M059J (cell line): ENCODE data around the gene SFXN2. TPM values are rescaled to one million over a fixed set of nuclear protein-coding genes. Genes with fewer than 3 reads are reported as not detected.
"Not testable (repeated sequence)": the region's sequence is repeated elsewhere in the genome, so short reads cannot be mapped to it uniquely, and the experiment has no call there.

Experiments used
- DNase-seq: peaks from one replicate; pipeline ENCODE4 v3.0.0-alpha.2; 2012; ENCODE audit warnings: low read depth
- total RNA-seq: library from RNA; depleted of rRNA; stranded (reverse); fragments of >200 nt; shearing (Covaris generic); gene quantifications from 2 replicates; pipeline ENCODE4 v1.2.3, GENCODE V29; 2014

The SFXN2 gene
- total RNA-seq, 1 experiment from 2014 or later: 4.5 TPM

- peak; percentile 51 for DNase-seq
Observed at GRCh38 chr10:102752934-102753664, 38.7 kb downstream of the SFXN2 start.

DNA sequence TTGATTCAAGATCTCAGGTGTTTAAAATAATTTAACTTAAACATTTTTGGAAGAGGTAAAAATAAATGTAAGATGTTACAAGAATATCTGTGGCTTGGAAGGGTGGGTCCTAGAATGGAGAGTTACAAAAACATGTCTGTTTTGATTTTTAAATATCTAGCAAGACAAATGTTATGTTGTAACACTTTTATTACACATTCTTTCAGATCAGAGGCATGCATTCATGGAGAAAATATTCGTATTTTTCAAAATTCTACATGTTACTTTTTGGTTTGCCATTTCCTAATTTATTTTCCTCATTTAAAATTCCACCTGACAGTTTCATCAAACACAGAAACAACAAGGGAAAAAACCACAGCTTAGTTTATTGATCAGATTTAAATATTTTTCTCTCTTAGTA lies 39.3 kb downstream of the SFXN2 start:
- DNase-seq: no peak

- no peak for DNase-seq
Observed at GRCh38 chr10:102757323-102757722, 42.9 kb downstream of the SFXN2 start.

DNA sequence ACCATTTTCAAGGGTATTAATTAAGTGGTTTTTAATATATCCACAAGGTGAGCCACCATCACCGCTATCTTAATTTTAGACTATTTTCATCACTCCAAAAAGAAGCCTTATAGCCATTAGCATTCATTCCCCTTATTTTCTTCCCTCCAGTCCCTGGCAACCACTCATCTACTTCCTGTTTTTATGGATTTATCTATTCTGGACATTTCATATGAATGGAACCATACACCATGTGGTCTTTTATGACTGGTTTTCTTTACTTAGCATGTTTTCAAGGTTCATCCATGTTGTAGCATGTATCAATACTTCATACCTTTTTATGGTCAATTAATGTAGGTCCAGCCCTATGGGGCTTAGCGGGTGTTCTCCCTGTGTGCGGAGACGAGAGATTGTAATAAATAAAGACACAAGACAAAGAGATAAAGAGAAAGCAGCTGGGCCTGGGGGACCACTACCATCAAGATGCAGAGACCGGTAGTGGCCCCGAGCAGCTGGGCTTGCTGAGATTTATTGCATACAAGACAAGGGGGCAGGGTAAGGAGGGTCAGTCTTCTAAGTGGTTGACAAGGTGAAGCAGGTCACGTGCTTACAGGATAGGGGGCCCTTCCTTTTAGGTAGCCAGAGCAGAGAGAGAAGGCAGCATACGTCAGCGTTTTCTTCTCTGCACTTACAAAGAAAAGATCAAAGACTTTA lies 44.0 kb downstream of the SFXN2 start:
- no peak for DNase-seq

DNA sequence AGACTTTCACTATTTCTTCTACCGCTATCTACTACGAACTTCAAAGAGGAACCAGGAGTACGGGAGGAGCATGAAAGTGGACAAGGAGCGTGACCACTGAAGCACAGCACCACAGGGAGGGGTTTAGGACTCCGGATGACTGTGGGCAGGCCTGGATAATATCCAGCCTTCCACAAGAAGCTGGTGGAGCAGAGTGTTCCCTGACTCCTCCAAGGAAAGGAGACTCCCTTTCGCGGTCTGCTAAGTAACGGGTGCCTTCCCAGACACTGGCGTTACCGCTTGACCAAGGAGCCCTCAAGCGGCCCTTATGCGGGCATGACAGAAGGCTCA lies 44.5 kb downstream of the SFXN2 start:
- not testable (repeated sequence) for DNase-seq

DNA sequence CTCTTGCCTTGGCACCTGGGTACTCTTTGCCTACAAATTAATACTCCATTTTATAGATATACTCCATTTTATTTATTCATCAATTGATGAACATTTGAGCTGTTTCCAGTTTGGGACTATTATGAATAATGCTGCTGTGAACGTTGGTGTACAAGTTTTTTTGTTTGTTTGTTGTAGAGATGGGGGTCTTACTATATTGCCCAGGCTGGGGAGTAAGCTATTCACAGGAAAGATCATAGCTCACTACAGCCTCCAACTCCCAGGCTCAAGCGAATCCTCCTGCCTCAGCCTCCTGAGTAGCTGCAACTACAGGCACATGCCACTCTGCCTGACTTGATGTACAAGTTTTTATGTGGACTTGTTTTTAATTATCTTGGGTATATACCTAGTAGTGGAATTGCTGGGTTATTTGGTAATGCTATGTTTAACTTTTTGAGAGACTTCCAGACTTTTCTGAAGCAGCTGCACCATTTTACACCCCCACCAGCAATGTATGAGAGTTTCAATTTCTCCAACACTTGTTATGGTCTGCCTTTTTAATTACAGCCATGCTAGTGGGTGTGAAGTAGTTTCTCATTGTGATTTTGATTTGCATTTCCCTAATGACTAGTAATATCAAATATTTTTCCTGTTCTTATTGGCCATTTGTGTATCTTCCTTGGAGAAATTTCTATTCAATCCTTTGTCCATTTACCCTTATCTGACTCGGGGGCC lies 45.2 kb downstream of the SFXN2 start:
- DNase-seq: no peak

GRCh38 chr10:102761981-102762380 lies 47.5 kb downstream of the SFXN2 start:
- DNase-seq: no peak

GRCh38 chr10:102762401-102763015 lies 48.1 kb downstream of the SFXN2 start:
- no peak for DNase-seq

DNA sequence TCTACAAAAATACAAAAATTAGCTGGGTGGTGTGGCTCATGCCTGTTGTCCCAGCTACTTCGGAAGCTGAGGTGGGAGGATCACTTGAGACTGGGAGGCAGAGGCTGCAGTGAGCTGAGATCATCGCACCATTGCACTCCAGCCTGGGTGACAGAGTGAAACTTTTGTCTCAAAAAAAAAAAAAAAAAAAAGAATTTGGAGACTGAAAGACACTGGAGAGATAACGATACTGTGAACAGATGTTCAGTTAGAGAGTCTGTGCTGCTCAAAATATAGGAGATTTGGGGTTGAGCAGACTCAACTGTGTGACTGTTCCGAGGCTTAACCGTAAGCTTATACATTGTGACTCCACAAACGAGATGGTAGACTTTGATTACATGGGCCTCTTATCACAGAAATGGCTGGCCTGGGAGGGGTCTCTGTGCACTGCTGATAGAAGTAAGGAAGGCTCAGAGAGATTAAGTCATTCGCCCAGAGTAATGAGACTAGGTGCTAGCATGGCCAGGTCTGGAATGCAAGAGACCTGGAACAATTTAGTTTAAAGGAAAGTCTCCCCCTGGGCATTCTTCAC lies 48.7 kb downstream of the SFXN2 start:
- DNase-seq: no peak

- DNase-seq: no peak
Observed at GRCh38 chr10:102764470-102765161, 50.2 kb downstream of the SFXN2 start.

- no peak for DNase-seq
Observed at GRCh38 chr10:102765336-102765735, 50.9 kb downstream of the SFXN2 start.

DNA sequence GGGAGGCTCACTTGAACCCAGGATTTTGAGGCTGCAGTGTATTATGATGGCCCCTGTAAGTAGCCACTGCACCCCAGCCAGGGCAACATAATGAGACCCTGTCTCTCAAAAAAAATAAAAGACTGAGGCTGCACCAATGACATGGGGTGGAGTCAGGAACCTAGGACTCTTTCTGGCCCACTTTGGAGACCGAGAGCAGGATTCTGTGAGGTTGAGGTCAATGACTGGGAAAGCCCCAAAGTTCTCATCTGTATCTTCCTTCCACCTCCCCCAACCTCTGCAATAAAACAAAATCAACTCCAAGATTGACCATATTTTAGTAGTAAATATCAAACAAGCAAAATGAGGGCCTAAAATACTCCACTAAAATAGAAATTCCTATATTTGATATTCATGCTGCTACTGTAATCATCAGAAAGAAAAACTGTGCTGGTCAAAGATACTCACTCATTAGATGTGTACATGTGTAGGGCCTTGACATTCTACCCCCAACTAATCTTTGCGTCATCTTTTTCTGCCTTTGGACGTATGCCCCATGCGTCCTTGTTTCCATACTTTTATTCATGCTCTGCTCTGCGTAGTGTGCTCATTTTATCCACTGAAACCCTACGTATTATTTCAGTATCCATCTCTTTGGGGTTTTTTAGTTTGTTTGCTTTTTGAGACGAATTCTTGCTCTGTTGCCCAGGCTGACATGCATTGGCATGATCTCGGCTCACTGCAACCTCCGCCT lies 53.2 kb downstream of the SFXN2 start:
- no peak for DNase-seq

GRCh38 chr10:102769375-102770107 lies 55.1 kb downstream of the SFXN2 start:
- DNase-seq: peak; percentile 44

GRCh38 chr10:102770108-102770482 lies 55.7 kb downstream of the SFXN2 start:
- DNase-seq: no peak

DNA sequence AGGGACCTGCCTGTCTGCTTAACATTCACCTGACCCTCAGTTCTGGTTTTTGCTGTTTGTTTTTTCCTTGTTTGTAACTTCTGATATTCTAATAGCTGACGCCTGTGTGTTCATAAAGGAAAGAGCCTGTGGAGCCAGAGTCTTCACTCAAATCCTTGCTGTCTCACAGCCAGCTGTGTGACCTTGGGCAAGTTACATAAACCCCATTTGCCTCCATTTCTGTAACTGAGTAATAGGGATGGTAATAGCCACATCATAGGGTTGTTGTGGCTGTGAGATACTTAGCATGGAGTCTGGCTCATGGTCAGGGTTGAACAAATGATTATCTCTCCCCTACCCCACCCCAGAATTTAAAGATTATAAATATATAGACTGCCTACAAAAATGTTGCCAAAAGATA lies 56.4 kb downstream of the SFXN2 start:
- no peak for DNase-seq

GRCh38 chr10:102773320-102773719 lies 58.9 kb downstream of the SFXN2 start:
- no peak for DNase-seq

DNA sequence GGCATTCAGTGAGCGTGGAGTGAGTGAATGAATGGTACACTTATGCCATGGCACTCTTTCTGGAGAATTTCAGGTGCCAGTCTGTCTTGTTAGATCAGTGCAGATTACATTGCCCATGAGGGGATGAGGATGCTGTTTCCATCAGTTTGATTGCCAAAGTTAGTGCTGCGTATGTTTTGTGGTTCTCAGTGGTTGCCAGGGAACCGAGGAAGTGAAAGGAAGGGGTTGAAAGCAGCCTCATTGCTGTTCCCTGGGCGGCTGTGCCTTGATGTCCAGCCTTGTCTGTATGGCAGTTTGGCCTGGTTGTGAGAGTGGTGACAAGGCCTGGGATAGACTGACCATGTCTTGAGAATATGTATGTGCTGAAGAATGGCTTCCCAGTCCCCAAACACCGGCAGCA lies 59.5 kb downstream of the SFXN2 start:
- peak; percentile 35 for DNase-seq

DNA sequence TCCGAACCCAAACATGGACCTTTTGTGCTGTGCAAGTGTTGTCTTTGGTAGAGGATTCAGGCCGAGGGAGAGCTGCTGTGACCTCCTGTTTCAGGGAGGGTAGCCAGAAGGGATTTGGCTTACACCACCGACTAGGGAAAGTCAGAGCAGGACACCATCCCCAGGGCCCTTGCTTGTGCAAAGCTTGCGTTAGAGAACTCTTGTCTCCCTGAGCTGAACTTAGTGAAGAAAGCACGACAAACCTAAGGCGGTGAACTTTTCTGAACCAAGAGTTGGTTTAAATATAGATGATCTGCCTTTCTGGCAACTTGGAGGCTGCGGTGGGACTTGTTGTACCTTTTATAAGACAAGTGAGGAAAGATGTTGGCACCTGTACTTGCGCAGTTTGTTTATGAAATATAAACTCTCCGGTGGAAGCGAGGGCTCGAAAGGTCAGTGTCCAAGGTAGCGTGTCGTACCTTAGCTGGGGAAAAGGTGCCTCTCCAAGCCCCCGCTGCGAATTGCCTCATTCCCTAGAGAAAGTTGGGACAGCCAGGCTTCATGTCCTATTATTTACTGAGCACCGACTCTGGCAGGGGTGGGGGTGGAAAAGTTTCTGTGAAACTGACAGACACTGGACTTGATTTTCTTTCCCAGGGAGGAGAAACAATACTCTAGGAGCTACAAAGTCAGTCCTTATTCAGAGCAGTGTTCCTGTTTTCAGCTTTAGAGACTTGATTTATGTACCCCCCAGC lies 60.9 kb downstream of the SFXN2 start:
- no peak for DNase-seq

DNA sequence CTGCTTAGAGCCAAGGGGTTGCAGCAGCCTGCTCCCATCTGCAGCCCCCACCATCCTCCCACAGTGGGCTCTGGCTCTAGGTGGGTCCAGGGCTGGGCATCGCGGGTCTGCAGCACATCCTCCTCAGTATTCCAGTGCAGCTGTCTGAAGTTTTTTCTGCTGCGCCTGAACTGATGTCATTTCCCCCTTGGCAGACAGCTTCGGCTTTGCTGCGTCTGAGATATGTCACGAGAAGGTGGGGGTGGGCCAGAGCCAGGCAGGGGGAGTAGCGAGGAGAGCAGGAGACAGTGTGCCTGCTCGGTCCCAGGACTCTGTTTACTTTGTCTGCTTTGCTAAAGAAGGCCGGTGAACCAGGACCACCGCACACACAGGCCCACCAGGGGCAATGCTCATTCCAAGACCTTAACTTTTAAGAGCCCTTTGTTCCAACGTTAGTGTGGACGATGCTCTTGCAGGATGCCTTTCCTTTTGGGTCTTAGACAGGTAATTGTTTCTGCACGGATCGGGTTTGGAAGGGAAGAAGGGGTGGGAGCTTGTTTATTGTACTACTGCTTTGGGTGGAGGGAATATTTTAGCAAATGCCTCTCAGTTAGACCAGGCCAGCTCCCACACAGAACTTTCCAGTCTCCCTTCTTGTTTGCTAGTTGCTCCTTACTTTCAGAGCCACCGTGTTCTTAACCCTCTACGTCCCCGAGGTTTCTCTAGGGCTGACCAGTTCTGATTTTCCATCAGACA lies 61.7 kb downstream of the SFXN2 start:
- peak; percentile 12 for DNase-seq
